ENCODE data around the gene ABLIM2.

Gene ABLIM2

GRCh38 chr4:8119877-8120276 is 38.7 kb downstream of the ABLIM2 start:
- DNase-seq (ENCODE audit: low read depth): no peak

- DNase-seq (ENCODE audit: low read depth): no peak
Observed at GRCh38 chr4:8118531-8118930, 40.1 kb downstream of the ABLIM2 start.

GRCh38 chr4:8118035-8118434 is 40.6 kb downstream of the ABLIM2 start:
- no peak for DNase-seq (ENCODE audit: low read depth)

GRCh38 chr4:8117278-8117682 is 41.3 kb downstream of the ABLIM2 start:
- no peak for DNase-seq (ENCODE audit: low read depth)

GRCh38 chr4:8115916-8116315 is 42.7 kb downstream of the ABLIM2 start:
- no peak for DNase-seq (ENCODE audit: low read depth)

GRCh38 chr4:8115203-8115520 is 43.5 kb downstream of the ABLIM2 start:
- no peak for DNase-seq (ENCODE audit: low read depth)

- DNase-seq (ENCODE audit: low read depth): no peak
Observed at GRCh38 chr4:8114456-8115202, 44.0 kb downstream of the ABLIM2 start.

- DNase-seq (ENCODE audit: low read depth): no peak
Observed at GRCh38 chr4:8113611-8114377, 44.8 kb downstream of the ABLIM2 start.

GRCh38 chr4:8112672-8113071 is 45.9 kb downstream of the ABLIM2 start:
- DNase-seq (ENCODE audit: low read depth): no peak

- no peak for DNase-seq (ENCODE audit: low read depth)
Observed at GRCh38 chr4:8112036-8112576, 46.5 kb downstream of the ABLIM2 start.

GRCh38 chr4:8110071-8110986 is 48.3 kb downstream of the ABLIM2 start:
- DNase-seq (ENCODE audit: low read depth): no peak

- DNase-seq (ENCODE audit: low read depth): no peak
Observed at GRCh38 chr4:8109406-8110065, 49.1 kb downstream of the ABLIM2 start.

- no peak for DNase-seq (ENCODE audit: low read depth)
Observed at GRCh38 chr4:8108991-8109390, 49.6 kb downstream of the ABLIM2 start.

GRCh38 chr4:8108261-8108660 is 50.4 kb downstream of the ABLIM2 start:
- DNase-seq (ENCODE audit: low read depth): no peak

- no peak for DNase-seq (ENCODE audit: low read depth)
Observed at GRCh38 chr4:8107146-8107657, 51.4 kb downstream of the ABLIM2 start.

- DNase-seq (ENCODE audit: low read depth): no peak
Observed at GRCh38 chr4:8106451-8107025, 52.1 kb downstream of the ABLIM2 start.

- no peak for DNase-seq (ENCODE audit: low read depth)
Observed at GRCh38 chr4:8105306-8106100, 53.1 kb downstream of the ABLIM2 start.

GRCh38 chr4:8104491-8105305 is 53.9 kb downstream of the ABLIM2 start:
- no peak for DNase-seq (ENCODE audit: low read depth)
